NCI-H2171 (cell line): ENCODE results near the gene CDCA4.

Source experiments
- DNase-seq: peaks from one replicate; lab custom pipeline; 2025; lab: John Stamatoyannopoulos, UW

The CDCA4 gene

GRCh38 chr14:105013150-105013785 lies 7.6 kb downstream of the CDCA4 start:
- peak; percentile 28 for DNase-seq

- DNase-seq, result no peak
Measured at GRCh38 chr14:105012171-105012985, 8.5 kb downstream of the CDCA4 start.

- no peak for DNase-seq
Measured at GRCh38 chr14:105011312-105011990, 9.4 kb downstream of the CDCA4 start.

- DNase-seq, result no peak
Measured at GRCh38 chr14:105010891-105011291, 10.0 kb downstream of the CDCA4 start.

GRCh38 chr14:105010106-105010505 lies 10.8 kb downstream of the CDCA4 start:
- no peak for DNase-seq

- no peak for DNase-seq
Measured at GRCh38 chr14:105007593-105008264, 13.2 kb downstream of the CDCA4 start.

- DNase-seq, result no peak
Measured at GRCh38 chr14:105006831-105007592, 13.9 kb downstream of the CDCA4 start.

- no peak for DNase-seq
Measured at GRCh38 chr14:105005929-105006830, 14.7 kb downstream of the CDCA4 start.

- DNase-seq, result no peak
Measured at GRCh38 chr14:105005329-105005928, 15.5 kb downstream of the CDCA4 start.

- DNase-seq, result peak; percentile 83
Measured at GRCh38 chr14:104999361-104999760, 21.5 kb downstream of the CDCA4 start.

- peak; percentile 68 for DNase-seq
Measured at GRCh38 chr14:104998801-104999200, 22.1 kb downstream of the CDCA4 start.

GRCh38 chr14:104996483-104996882 lies 24.4 kb downstream of the CDCA4 start:
- no peak for DNase-seq

- no peak for DNase-seq
Measured at GRCh38 chr14:104996032-104996431, 24.9 kb downstream of the CDCA4 start.

- no peak for DNase-seq
Measured at GRCh38 chr14:104994978-104995377, 25.9 kb downstream of the CDCA4 start.

GRCh38 chr14:104993808-104994591 lies 26.9 kb downstream of the CDCA4 start:
- peak; percentile 37 for DNase-seq

- peak; percentile 52 for DNase-seq
Measured at GRCh38 chr14:104993306-104993705, 27.6 kb downstream of the CDCA4 start.

GRCh38 chr14:104992501-104992900 lies 28.4 kb downstream of the CDCA4 start:
- no peak for DNase-seq

GRCh38 chr14:104991896-104992230 lies 29.0 kb downstream of the CDCA4 start:
- no peak for DNase-seq

GRCh38 chr14:104989951-104990303 lies 31.0 kb downstream of the CDCA4 start:
- DNase-seq, result no peak
